Measurements from ENCODE around the gene ATXN7L1. TPM values are rescaled to one million over a fixed set of nuclear protein-coding genes. Genes with fewer than 3 reads are reported as not detected.

Gene ATXN7L1
- polyA plus RNA-seq, 1 of the 3 experiments (the other 2 are of a cell fraction): 6.0 TPM

DNA sequence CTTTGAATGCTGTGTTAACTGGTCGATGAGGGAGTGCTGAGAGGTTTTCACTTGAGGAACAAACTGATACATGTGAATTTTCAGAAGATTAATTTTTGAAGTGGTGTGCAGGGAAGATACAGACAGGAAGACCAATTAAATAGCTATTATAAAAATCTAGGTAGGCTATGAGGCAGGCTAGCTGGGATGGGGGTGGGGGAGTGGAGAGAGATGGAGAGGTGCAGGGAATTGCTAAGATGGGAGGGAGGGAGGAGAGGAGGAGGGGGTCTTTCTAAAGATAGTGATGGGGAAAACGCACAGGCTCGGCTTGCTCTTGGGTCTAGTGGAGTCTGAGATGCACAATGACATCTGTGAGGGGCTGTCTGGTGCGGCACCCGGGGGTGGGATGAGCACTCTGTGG, 15.2 kb downstream of the ATXN7L1 start:
- H3K9me3 ChIP-seq: no peaks in the 10 kb centered on the region
- H3K4me1 ChIP-seq (ENCODE audit: control insufficient read depth in 1 of 2, insufficient read depth in 2 of 2, low read depth in 1 of 2, low read length in 1 of 2): no peaks in the 10 kb centered on the region
- H2AFZ ChIP-seq (ENCODE audit: low read depth): no peak overlapping the region
- no peaks in the 10 kb centered on the region for H3K79me2 ChIP-seq (ENCODE audit: insufficient read depth)
- no peak overlapping the region for H3K4me3 ChIP-seq (ENCODE audit: low read depth in 2 of 2, low read length in 1 of 2)
- H3K36me3 ChIP-seq (replicated peaks in 1 of 2; ENCODE audit: control insufficient read depth in 1 of 2, insufficient read depth in 2 of 2, low read length in 1 of 2): peaks cover 0 to under 1% of the 10 kb centered on the region in 2 experiments
- TF ChIP-seq FOSL2 (IDR thresholded peaks at IDR 0.05; ENCODE audit: borderline replicate concordance, low read depth) (no peak), NFIC (IDR thresholded peaks at IDR 0.05; ENCODE audit: borderline replicate concordance) (no peak), TEAD4 (IDR thresholded peaks at IDR 0.05; ENCODE audit: borderline replicate concordance, insufficient read depth) (no peak), ELF1 (IDR thresholded peaks at IDR 0.05) (no peak), EP300 (IDR thresholded peaks at IDR 0.05; ENCODE audit: borderline replicate concordance in 1 of 2, low read depth in 1 of 2, low read length in 1 of 2) (no peak), CHD2 (IDR thresholded peaks at IDR 0.05; ENCODE audit: low read length, partially characterized antibody) (no peak)
- ChIA-PET POLR2A (no interaction called here), CTCF (interaction anchor here (0.7 to 6.9 kb wide), 7 partner anchors 11 to 214 kb away, joined by 3 to 34 read pairs (median 4); partner anchors contain the start of gene ATXN7L1)
- 0 out of 2 replicates have a peak, but pooled peaks cover 4% of the 10 kb centered on the region for H4K20me1 ChIP-seq (ENCODE audit: insufficient read depth)
- no peak for DNase-seq
- no peak overlapping the region for H3K27ac ChIP-seq (ENCODE audit: low read depth in 2 of 2, low read length in 1 of 2)
- H3K4me2 ChIP-seq: no peak overlapping the region
- no peaks in the 10 kb centered on the region for H3K9me2 ChIP-seq
- no peaks in the 10 kb centered on the region for H3K27me3 ChIP-seq (ENCODE audit: insufficient read depth)
- H3K9ac ChIP-seq: no peak overlapping the region
- WGBS (ENCODE audit: low lambda C conversion rate): 93% methylated on average over 5 of the region's 5 CpGs
- no peaks in the 10 kb centered on the region for H3F3A ChIP-seq (replicated peaks; ENCODE audit: insufficient read depth)

DNA sequence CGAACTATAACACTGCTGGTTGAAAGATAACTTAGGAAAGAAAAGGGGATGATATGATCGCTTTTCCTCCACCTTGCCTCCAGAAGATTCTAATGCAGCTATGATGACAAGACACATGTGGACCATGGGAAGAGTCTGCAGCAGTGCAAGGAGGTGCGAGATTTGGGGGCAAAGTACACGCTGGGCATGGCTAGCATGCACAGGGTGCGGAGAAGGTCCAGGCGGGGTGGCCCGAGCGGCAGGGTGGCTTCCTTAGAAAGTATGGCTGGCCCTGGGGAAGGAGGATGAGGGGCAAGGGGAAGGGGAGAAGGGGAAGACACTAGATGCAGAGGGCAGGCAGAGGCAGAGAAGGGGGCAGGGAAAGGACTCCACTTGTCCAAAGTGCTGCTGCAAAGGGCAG, 15.6 kb downstream of the ATXN7L1 start:
- Histone ChIP-seq H3K4me3 (ENCODE audit: low read depth in 2 of 2, low read length in 1 of 2) (no peak overlapping the region), H3K36me3 (replicated peaks in 1 of 2; ENCODE audit: control insufficient read depth in 1 of 2, insufficient read depth in 2 of 2, low read length in 1 of 2) (no peaks in the 10 kb centered on the region), H3K27me3 (ENCODE audit: insufficient read depth) (no peaks in the 10 kb centered on the region), H3F3A (replicated peaks; ENCODE audit: insufficient read depth) (peaks cover 3% of the 10 kb centered on the region), H3K79me2 (ENCODE audit: insufficient read depth) (no peaks in the 10 kb centered on the region), H2AFZ (ENCODE audit: low read depth) (no peak overlapping the region), H3K4me1 (ENCODE audit: control insufficient read depth in 1 of 2, insufficient read depth in 2 of 2, low read depth in 1 of 2, low read length in 1 of 2) (no peaks in the 10 kb centered on the region), H3K27ac (ENCODE audit: low read depth in 2 of 2, low read length in 1 of 2) (no peak overlapping the region), H3K9ac (no peak overlapping the region), H3K9me2 (no peaks in the 10 kb centered on the region), H4K20me1 (ENCODE audit: insufficient read depth) (0 out of 2 replicates have a peak, but pooled peaks cover 1% of the 10 kb centered on the region), H3K9me3 (no peaks in the 10 kb centered on the region), H3K4me2 (no peak overlapping the region)
- WGBS (ENCODE audit: low lambda C conversion rate): 94% methylated on average over 8 of the region's 8 CpGs
- DNase-seq: no peak
- no peak for TF ChIP-seq MXI1 (IDR thresholded peaks at IDR 0.05; ENCODE audit: low read depth, low read length)
- TF ChIP-seq, protein P1, sequence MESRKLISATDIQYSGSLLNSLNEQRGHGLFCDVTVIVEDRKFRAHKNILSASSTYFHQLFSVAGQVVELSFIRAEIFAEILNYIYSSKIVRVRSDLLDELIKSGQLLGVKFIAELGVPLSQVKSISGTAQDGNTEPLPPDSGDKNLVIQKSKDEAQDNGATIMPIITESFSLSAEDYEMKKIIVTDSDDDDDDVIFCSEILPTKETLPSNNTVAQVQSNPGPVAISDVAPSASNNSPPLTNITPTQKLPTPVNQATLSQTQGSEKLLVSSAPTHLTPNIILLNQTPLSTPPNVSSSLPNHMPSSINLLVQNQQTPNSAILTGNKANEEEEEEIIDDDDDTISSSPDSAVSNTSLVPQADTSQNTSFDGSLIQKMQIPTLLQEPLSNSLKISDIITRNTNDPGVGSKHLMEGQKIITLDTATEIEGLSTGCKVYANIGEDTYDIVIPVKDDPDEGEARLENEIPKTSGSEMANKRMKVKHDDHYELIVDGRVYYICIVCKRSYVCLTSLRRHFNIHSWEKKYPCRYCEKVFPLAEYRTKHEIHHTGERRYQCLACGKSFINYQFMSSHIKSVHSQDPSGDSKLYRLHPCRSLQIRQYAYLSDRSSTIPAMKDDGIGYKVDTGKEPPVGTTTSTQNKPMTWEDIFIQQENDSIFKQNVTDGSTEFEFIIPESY (IDR thresholded peaks at IDR 0.05; ENCODE audit: borderline replicate concordance, low read depth): no peak
- TF ChIP-seq JUND (IDR thresholded peaks at IDR 0.05): no peak
- TF ChIP-seq CHD2 (IDR thresholded peaks at IDR 0.05; ENCODE audit: low read length, partially characterized antibody): no peak
- TF ChIP-seq, protein P2, sequence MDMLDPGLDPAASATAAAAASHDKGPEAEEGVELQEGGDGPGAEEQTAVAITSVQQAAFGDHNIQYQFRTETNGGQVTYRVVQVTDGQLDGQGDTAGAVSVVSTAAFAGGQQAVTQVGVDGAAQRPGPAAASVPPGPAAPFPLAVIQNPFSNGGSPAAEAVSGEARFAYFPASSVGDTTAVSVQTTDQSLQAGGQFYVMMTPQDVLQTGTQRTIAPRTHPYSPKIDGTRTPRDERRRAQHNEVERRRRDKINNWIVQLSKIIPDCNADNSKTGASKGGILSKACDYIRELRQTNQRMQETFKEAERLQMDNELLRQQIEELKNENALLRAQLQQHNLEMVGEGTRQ (IDR thresholded peaks at IDR 0.05; ENCODE audit: borderline replicate concordance, low read depth, low read length): no peak
- TF ChIP-seq, protein P3, sequence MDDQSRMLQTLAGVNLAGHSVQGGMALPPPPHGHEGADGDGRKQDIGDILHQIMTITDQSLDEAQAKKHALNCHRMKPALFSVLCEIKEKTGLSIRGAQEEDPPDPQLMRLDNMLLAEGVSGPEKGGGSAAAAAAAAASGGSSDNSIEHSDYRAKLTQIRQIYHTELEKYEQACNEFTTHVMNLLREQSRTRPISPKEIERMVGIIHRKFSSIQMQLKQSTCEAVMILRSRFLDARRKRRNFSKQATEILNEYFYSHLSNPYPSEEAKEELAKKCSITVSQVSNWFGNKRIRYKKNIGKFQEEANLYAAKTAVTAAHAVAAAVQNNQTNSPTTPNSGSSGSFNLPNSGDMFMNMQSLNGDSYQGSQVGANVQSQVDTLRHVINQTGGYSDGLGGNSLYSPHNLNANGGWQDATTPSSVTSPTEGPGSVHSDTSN (IDR thresholded peaks at IDR 0.05): no peak
- no peak for TF ChIP-seq TEAD4 (IDR thresholded peaks at IDR 0.05; ENCODE audit: borderline replicate concordance, insufficient read depth)
- TF ChIP-seq FOXJ3 (CRISPR knock-in tag; IDR thresholded peaks at IDR 0.05): no peak
- no peak for TF ChIP-seq EZH2phosphoT487 (IDR thresholded peaks at IDR 0.05; ENCODE audit: borderline replicate concordance, low read depth)
- TF ChIP-seq MEF2A (IDR thresholded peaks at IDR 0.05; ENCODE audit: borderline replicate concordance, low read depth): no peak
- no peak for TF ChIP-seq ELF1 (IDR thresholded peaks at IDR 0.05)
- TF ChIP-seq NFIC (IDR thresholded peaks at IDR 0.05; ENCODE audit: borderline replicate concordance): no peak
- no peak for TF ChIP-seq FOXM1 (IDR thresholded peaks at IDR 0.05; ENCODE audit: low read depth)
- TF ChIP-seq YY1 (IDR thresholded peaks at IDR 0.05; ENCODE audit: low read depth): no peak
- CTCF ChIA-PET: interaction anchor here (0.7 to 6.9 kb wide), 5 partner anchors 16 to 215 kb away, joined by 3 to 34 read pairs (median 4); partner anchors contain the start of gene ATXN7L1
- POLR2A ChIA-PET: no interaction called here

Data from SK-N-SH (cell line).